ENCODE data around the gene RNMT. TPM values are rescaled to one million over a fixed set of nuclear protein-coding genes. Genes with fewer than 3 reads are reported as not detected.

RNMT gene
- total RNA-seq, 2 experiments from 2014 or later, result 43.7 to 45.3 TPM

DNA sequence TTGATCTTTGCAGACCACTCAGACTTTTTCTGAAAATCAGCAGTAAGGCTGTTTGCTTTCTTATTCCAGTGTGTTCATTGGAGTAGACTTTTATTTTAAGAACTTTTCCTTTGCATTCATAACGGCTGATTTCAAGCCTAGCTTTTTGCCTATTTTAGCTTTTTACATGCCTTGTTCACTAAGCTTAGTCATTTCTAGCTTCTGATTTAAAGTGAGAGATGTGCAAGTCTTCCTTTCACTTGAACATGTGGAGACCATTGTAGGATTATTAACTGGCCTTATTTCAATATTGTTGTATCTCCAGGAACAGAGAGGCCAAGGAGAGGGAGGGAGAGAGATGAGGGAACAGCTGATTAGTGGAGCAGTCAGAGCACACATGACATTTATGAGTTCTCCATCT, 32.1 kb downstream of the RNMT start:
- DNase-seq, result no peak
- Mint-ChIP-seq H3K36me3 (ENCODE audit: low read depth) (peaks cover 89% of the 10 kb centered on the region), H3K4me1 (peaks cover 8% of the 10 kb centered on the region), H3K27ac (no peak overlapping the region), H3K27me3 (no peaks in the 10 kb centered on the region), H3K4me3 (no peak overlapping the region), H3K9me3 (peaks cover 3% of the 10 kb centered on the region)
- ChIA-PET POLR2A (no interaction called here), CTCF (no interaction called here)

DNA sequence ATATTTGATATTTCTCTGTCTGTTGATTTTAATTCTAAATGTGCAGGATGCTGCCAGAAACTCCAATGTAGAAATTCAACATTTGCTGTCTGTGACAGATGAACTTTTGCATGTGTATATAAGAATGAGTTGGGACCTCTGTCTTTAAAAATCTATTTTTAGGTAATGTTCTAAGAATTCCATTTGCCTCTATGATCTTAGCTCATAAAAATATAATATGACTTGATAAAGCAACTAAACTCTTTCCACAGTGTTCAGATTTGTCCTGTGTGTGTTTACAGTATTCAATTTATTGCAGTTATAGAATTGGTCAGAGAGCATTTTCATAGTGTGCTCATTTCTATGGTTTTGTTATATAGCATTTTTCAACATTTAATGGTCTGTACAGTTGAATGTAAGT, 33.6 kb downstream of the RNMT start:
- no peak overlapping the region for H3K4me3 Mint-ChIP-seq
- H3K27ac Mint-ChIP-seq, result no peak overlapping the region
- H3K4me1 Mint-ChIP-seq, result peaks cover 8% of the 10 kb centered on the region
- H3K9me3 Mint-ChIP-seq, result peaks cover 6% of the 10 kb centered on the region
- no peaks in the 10 kb centered on the region for H3K27me3 Mint-ChIP-seq
- ChIA-PET CTCF (no interaction called here), POLR2A (no interaction called here)
- DNase-seq, result no peak
- H3K36me3 Mint-ChIP-seq (ENCODE audit: low read depth), result peaks cover 89% of the 10 kb centered on the region

DNA sequence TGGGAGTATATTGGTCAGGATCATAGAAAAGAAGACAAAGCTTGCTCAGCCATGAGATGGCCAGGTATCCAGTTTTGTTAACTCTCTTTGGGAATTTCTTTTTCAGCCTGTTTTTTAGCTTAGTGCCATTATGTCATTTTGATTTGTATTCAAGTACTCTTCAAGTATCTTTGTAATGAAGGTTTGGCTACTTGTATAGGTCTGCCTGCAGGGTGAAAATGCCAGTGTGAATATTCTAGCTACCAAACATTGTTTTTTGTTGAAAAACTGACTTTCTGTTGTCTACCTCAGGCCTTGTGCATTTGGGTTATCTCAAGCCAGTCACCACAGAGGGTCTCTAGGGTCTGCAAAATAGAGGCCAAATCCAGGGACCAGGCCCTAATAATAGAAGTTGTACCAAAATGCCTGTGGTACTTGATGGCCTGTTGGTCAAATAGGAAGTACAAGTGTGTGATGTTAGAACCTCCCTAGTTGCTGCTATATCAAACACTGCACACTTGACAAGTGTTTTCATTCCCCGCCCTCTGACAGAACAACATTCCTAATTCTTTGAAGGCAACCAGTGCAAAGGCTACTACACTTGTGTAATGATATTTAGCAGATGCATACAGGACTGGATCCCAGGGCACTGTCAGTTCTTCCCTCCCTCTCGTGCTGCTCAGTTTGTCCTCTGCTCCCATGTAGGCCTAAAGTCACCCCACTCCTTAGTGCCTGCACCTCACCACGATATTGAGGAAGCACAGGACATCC, 36.4 kb downstream of the RNMT start:
- Mint-ChIP-seq H3K4me3 (no peak overlapping the region), H3K9me3 (peaks cover 11% of the 10 kb centered on the region), H3K27ac (no peak overlapping the region), H3K36me3 (ENCODE audit: low read depth) (peaks cover 64% of the 10 kb centered on the region), H3K4me1 (peaks cover 5% of the 10 kb centered on the region), H3K27me3 (peaks cover 2% of the 10 kb centered on the region)
- POLR2A ChIA-PET, result no interaction called here
- DNase-seq, result no peak
- CTCF ChIA-PET, result no interaction called here

DNA sequence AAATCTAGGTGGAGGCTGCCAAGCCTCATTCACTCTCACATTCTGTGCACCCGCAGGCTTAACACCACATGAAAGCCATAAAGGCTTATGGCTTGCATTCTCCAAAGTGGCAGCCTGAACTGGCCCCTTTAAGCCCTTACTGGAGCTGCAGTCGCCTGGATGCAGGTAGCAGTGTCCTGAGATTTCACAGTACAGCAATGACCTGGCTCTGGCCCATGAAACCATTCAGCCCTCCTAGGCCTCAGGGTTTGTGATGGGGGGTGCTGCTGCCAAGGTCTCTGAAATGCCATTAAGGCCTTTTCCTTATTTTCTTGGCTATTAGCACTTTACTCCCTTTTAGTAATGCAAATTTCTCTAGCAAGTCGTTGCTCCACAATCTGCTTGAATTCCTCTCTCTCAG, 48.6 kb downstream of the RNMT start:
- Mint-ChIP-seq H3K36me3 (ENCODE audit: low read depth) (no peaks in the 10 kb centered on the region), H3K27me3 (peaks cover 17% of the 10 kb centered on the region), H3K9me3 (no peaks in the 10 kb centered on the region), H3K27ac (no peak overlapping the region), H3K4me3 (no peak overlapping the region), H3K4me1 (no peaks in the 10 kb centered on the region)
- ChIA-PET POLR2A (no interaction called here), CTCF (no interaction called here)
- no peak for DNase-seq

DNA sequence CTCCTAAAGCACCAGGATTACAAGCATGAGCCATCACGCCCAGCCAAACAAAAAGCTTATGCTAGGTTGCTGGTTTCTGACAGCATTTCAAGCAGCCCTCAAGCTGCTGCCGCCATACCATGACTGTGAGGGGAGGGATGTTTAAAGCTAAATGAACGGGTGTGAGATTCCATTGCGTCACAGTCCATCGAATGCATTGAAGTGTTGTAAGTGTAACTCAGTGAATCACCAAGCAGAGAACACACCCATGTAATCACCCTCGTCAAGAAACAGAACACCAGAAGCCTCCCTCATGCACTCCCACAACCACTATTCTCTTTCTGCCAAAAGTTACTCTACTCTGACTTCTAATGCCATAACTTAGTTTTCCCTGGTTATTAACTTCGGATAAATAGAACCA, 64.7 kb downstream of the RNMT start:
- H3K9me3 Mint-ChIP-seq, result no peaks in the 10 kb centered on the region
- H3K27ac Mint-ChIP-seq, result no peak overlapping the region
- no peaks in the 10 kb centered on the region for H3K36me3 Mint-ChIP-seq (ENCODE audit: low read depth)
- H3K27me3 Mint-ChIP-seq, result peaks cover 32% of the 10 kb centered on the region
- no peaks in the 10 kb centered on the region for H3K4me1 Mint-ChIP-seq
- no peak for DNase-seq
- ChIA-PET POLR2A (no interaction called here), CTCF (no interaction called here)
- H3K4me3 Mint-ChIP-seq, result no peak overlapping the region

DNA sequence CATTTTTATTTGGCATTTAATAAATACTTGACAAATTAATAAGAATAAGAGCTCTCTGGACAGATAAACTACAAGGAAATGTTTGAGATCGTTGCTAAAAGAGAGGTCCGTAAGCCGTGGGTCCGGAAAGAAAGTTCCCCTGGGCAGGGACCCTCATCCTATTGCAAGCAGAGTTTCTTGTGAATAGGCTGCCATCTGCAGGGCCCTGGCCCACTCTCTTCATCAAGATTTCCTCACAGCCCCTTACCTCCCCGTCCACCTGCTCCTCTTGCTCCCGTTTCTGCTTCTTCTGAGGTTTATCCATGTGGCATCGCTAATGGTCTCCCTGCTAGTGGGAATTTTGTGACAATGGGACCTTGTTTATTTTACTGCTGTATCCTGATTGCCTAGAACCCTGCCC, 67.3 kb downstream of the RNMT start:
- ChIA-PET CTCF (no interaction called here), POLR2A (no interaction called here)
- no peaks in the 10 kb centered on the region for H3K4me1 Mint-ChIP-seq
- H3K27ac Mint-ChIP-seq, result no peak overlapping the region
- no peaks in the 10 kb centered on the region for H3K9me3 Mint-ChIP-seq
- no peak overlapping the region for H3K4me3 Mint-ChIP-seq
- H3K27me3 Mint-ChIP-seq, result peaks cover 38% of the 10 kb centered on the region
- H3K36me3 Mint-ChIP-seq (ENCODE audit: low read depth), result no peaks in the 10 kb centered on the region
- no peak for DNase-seq

DNA sequence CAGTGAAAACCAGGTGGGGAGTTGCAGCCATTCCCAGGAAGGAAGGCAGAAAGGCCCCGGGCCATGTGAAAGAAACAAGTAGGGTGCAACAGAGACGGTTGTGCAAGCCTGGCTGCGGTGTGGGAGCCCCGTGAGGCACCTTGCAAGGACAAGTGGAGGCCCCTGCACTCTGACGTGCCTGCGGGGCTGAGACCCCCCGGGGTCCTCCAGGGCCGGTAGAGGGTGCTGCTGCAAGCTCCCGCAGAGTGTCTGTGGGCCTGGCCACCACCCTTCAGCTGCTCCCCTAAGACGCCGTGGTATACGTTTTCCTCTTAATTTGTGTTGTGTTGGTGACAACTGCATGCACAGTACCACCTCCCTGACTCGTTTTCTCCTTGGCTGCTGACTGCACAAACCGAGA, 70.0 kb downstream of the RNMT start:
- H3K36me3 Mint-ChIP-seq (ENCODE audit: low read depth), result no peaks in the 10 kb centered on the region
- no peaks in the 10 kb centered on the region for H3K9me3 Mint-ChIP-seq
- H3K4me1 Mint-ChIP-seq, result peaks cover 3% of the 10 kb centered on the region
- ChIA-PET POLR2A (no interaction called here), CTCF (interaction anchor here (2.0 kb wide), 1 partner anchor 17 kb away, joined by 8 read pairs; no protein-coding TSS in a partner anchor)
- peaks cover 38% of the 10 kb centered on the region for H3K27me3 Mint-ChIP-seq
- no peak for DNase-seq
- no peak overlapping the region for H3K27ac Mint-ChIP-seq
- no peak overlapping the region for H3K4me3 Mint-ChIP-seq

DNA sequence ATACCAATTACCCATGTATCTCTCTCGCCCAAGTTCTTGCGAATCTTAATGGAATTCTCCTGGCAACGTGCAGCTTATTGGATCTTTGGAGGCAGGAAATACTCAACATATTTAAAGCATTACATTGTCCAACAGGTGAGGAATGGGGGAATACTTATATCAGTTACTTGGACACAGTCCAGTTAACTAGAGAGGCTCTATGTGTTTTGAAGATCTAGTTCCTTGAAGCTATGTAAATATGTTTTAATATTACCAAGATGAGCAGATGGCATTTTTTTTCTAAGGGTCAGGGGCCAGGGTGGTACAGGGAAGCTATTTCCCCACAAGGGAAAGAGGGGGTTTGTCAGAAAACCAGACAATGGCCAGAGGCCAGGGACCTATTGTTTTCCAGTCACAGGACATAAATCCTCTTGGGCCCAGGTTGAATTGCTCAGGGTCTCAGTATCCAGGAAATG, 70.7 kb downstream of the RNMT start:
- no peak overlapping the region for H3K27ac Mint-ChIP-seq
- no peak for DNase-seq
- no peaks in the 10 kb centered on the region for H3K9me3 Mint-ChIP-seq
- H3K27me3 Mint-ChIP-seq, result peaks cover 40% of the 10 kb centered on the region
- H3K4me1 Mint-ChIP-seq, result peaks cover 3% of the 10 kb centered on the region
- CTCF ChIA-PET, result interaction anchor here (2.0 kb wide), 1 partner anchor 16 kb away, joined by 8 read pairs; no protein-coding TSS in a partner anchor
- H3K4me3 Mint-ChIP-seq, result no peak overlapping the region
- no peaks in the 10 kb centered on the region for H3K36me3 Mint-ChIP-seq (ENCODE audit: low read depth)
- POLR2A ChIA-PET, result no interaction called here

DNA sequence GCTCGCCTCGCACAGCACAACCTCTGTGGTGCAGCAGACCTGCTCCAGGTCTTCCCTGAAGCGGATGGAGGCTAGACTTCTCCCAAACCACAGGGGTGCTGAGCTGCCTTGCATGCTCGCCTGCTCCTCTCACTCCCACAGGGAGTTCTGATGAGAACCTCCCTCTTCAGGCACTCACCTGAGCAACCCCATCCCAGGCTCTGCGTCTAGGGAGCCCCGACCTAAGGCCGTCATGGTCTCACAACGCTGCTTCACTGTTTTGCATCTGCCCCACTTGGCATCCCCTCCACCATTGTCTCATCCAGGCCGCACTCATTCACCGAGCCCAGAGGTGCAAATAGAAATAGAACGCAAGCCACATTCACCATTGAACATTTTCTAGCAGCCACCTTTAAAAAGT, 72.9 kb downstream of the RNMT start:
- DNase-seq, result no peak
- POLR2A ChIA-PET, result no interaction called here
- H3K4me1 Mint-ChIP-seq, result peaks cover 3% of the 10 kb centered on the region
- CTCF ChIA-PET, result no interaction called here
- no peaks in the 10 kb centered on the region for H3K36me3 Mint-ChIP-seq (ENCODE audit: low read depth)
- no peak overlapping the region for H3K27ac Mint-ChIP-seq
- no peaks in the 10 kb centered on the region for H3K9me3 Mint-ChIP-seq
- peaks cover 51% of the 10 kb centered on the region for H3K27me3 Mint-ChIP-seq
- H3K4me3 Mint-ChIP-seq, result no peak overlapping the region

DNA sequence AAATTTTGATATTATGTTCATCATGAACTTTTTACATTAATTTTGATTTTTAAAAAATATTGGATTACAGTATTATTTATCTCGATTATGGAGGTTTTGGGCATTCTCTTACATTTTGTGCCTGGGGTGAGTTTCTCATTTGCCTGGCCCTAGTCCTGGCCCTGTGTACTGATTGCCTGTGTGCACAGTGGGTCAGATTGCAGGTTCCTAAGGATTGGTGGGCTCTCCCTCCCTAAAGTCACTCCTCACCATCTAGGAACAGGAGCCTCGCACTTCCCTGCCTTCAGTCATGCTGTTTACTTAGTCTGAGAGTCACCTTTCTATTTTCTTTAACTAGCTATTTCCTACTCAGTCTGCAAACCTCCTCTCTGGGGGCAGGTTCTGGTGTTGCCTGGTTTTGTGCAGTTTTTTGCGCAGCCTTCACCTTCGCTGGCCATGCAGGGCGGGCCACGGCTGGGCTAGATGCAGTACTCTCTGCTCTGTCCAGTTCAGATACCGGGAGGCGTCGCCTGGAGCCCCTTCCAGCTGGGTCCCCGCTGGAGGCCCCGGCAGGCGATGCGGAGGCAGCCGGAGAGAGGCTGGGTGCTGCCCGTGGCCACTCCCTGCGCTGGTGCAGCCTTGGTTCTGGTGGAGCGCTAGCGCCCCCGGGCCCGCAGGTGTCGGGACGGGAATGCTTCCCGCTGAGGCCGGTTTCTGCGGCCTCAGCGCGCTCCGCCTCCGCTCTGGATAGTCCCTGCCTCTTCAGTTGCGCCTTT, 74.2 kb downstream of the RNMT start:
- peak; percentile 48 for DNase-seq
- Mint-ChIP-seq H3K27me3 (peaks cover 62% of the 10 kb centered on the region), H3K36me3 (ENCODE audit: low read depth) (no peaks in the 10 kb centered on the region), H3K4me3 (peak overlapping the region; percentile 1), H3K27ac (no peak overlapping the region), H3K9me3 (no peaks in the 10 kb centered on the region), H3K4me1 (peaks cover 3% of the 10 kb centered on the region)
- ChIA-PET POLR2A (no interaction called here), CTCF (interaction anchor here (0.7 to 1.3 kb wide), 2 partner anchors 64 to 242 kb away, joined by 3 read pairs; no protein-coding TSS in a partner anchor)

DNA sequence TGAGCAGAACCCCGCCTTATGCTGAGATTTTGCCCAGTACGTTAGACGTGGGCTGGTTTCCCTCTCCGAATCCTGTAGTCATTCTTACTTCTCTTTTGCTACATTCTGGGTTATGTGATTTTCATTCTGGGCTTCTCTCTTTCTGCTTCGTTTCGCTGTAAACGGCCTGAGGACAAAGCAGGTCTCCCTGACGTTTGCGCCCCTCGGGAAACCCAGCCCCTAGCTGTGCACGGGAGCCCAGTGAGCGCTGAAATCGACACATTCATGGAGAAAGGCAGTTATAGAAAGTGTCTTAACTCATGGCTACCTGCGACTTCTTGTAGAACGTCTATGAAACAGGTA, 74.8 kb downstream of the RNMT start:
- peak overlapping the region; percentile 1 for H3K4me3 Mint-ChIP-seq
- H3K27ac Mint-ChIP-seq, result no peak overlapping the region
- ChIA-PET CTCF (interaction anchor here (1.3 to 4.4 kb wide), 2 partner anchors 11 to 243 kb away, joined by 3 to 20 read pairs; no protein-coding TSS in a partner anchor), POLR2A (no interaction called here)
- no peaks in the 10 kb centered on the region for H3K36me3 Mint-ChIP-seq (ENCODE audit: low read depth)
- H3K27me3 Mint-ChIP-seq, result peaks cover 62% of the 10 kb centered on the region
- peaks cover 3% of the 10 kb centered on the region for H3K4me1 Mint-ChIP-seq
- DNase-seq, result no peak
- no peaks in the 10 kb centered on the region for H3K9me3 Mint-ChIP-seq

DNA sequence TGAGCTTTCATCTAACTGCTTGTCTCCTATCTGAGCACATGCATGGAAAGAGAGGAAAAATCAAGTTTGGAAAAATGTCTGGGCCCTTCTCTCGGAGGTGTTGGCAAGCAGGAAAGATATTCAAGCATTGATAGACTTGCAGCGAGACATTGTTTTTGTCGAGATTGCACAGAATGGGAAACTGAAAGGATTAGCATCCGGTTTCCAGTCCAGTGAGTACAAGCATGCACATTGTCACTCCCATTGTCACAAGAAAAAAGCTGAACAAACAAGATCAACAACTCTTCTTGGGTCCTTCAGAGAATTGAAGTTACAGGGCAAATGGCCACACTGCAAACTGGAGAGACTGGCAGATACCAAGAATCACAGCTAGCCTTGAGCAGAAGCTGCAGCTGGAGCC, 77.8 kb downstream of the RNMT start:
- DNase-seq, result no peak
- ChIA-PET CTCF (interaction anchor here (1.6 to 4.4 kb wide), 2 partner anchors 8 to 283 kb away, joined by 5 to 20 read pairs; no protein-coding TSS in a partner anchor), POLR2A (no interaction called here)

DNA sequence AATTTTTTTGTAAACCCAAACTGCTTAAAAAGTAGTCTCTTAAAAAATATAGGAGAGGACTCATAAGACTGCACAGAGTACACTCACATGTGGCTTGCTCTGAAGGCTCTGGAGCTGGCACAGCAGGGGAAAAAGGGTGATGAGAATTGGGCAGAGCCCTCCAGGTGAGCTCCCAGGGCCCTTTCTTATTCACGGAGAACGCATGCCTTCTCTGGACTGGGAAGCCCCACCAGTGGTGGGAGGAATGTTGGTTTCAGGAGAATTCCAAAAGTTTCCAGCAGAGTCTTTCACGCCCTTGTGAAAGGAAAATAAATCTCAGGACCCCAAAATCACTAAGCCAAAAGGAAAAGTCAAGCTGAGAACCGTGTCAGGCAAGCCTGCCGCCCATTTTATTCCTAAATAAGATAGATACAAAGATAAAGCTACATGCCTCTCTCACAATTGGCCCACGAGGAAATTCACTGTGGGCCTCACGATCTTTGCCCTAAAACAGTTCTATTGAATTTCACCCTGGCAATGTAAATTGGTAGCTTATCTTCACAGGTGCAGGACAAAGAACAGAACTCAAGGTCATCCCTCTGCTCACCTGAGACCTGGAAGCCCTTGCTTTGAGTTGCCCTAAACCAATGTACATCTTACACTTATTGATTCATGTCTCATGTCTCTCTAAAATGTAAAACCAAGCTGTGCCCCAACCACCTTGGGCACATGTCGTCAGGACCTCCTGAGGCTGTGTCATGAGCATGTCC, 82.0 kb downstream of the RNMT start:
- CTCF ChIA-PET, result interaction anchor here (1.1 kb wide), 1 partner anchor 279 kb away, joined by 3 read pairs; no protein-coding TSS in a partner anchor
- Mint-ChIP-seq H3K9me3 (no peaks in the 10 kb centered on the region), H3K4me3 (no peak overlapping the region), H3K4me1 (no peaks in the 10 kb centered on the region), H3K27ac (no peak overlapping the region), H3K36me3 (ENCODE audit: low read depth) (no peaks in the 10 kb centered on the region), H3K27me3 (peaks cover 42% of the 10 kb centered on the region)
- POLR2A ChIA-PET, result no interaction called here
- DNase-seq, result no peak

More for the DNA sequence above, 77.8 kb downstream of the RNMT start:
- H3K4me3 Mint-ChIP-seq, result no peak overlapping the region
- H3K27me3 Mint-ChIP-seq, result peaks cover 49% of the 10 kb centered on the region
- H3K36me3 Mint-ChIP-seq (ENCODE audit: low read depth), result no peaks in the 10 kb centered on the region
- H3K9me3 Mint-ChIP-seq, result no peaks in the 10 kb centered on the region
- peaks cover 3% of the 10 kb centered on the region for H3K4me1 Mint-ChIP-seq
- no peak overlapping the region for H3K27ac Mint-ChIP-seq
